ENCODE results near the gene KRTAP4-16. TPM values are rescaled to one million over a fixed set of nuclear protein-coding genes. Genes with fewer than 3 reads are reported as not detected.

KRTAP4-16 gene
- total RNA-seq, 1 experiment from 2014 or later, result not detected

- POLR2A ChIA-PET (ENCODE audit: unreplicated experiment), result no interaction called here
- no peaks in the 10 kb centered on the region for H3K79me2 ChIP-seq (ENCODE audit: low read depth)
- H3K4me2 ChIP-seq, result peak overlapping the region; percentile 56
- CTCF ChIA-PET, result no interaction called here
- BruUV-seq (replicated peaks), result no TSS peak
- peaks cover 35% of the 10 kb centered on the region for H3K4me1 ChIP-seq (replicated peaks; ENCODE audit: insufficient read depth)
- H3F3A ChIP-seq (ENCODE audit: insufficient read depth, low read depth), result peaks cover 13% of the 10 kb centered on the region
- intact Hi-C loops (cut with micrococcal nuclease; ENCODE audit: unreplicated experiment), result no loop called here
- no peak overlapping the region; the same call in 1 of the 2 replicates for H3K4me3 ChIP-seq
- TF ChIP-seq, protein P1, sequence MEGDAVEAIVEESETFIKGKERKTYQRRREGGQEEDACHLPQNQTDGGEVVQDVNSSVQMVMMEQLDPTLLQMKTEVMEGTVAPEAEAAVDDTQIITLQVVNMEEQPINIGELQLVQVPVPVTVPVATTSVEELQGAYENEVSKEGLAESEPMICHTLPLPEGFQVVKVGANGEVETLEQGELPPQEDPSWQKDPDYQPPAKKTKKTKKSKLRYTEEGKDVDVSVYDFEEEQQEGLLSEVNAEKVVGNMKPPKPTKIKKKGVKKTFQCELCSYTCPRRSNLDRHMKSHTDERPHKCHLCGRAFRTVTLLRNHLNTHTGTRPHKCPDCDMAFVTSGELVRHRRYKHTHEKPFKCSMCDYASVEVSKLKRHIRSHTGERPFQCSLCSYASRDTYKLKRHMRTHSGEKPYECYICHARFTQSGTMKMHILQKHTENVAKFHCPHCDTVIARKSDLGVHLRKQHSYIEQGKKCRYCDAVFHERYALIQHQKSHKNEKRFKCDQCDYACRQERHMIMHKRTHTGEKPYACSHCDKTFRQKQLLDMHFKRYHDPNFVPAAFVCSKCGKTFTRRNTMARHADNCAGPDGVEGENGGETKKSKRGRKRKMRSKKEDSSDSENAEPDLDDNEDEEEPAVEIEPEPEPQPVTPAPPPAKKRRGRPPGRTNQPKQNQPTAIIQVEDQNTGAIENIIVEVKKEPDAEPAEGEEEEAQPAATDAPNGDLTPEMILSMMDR (conservative IDR thresholded peaks at IDR 0.05), result no peak
- TF ChIP-seq EZH2 (IDR thresholded peaks at IDR 0.05; ENCODE audit: low read depth), result no peak
- peak overlapping the region; percentile 69 for H3K27ac ChIP-seq
- peak in 1 of 2 experiments; percentile 49 for DNase-seq
- H2AFZ ChIP-seq, result no peak overlapping the region
- no peaks in the 10 kb centered on the region for H3K36me3 ChIP-seq (ENCODE audit: low read depth)
- no peaks in the 10 kb centered on the region for H4K20me1 ChIP-seq (ENCODE audit: insufficient read depth)
- no peaks in the 10 kb centered on the region for H3K9me2 ChIP-seq (ENCODE audit: insufficient read depth)
- peaks cover 13% of the 10 kb centered on the region for H3K9me3 ChIP-seq (ENCODE audit: insufficient read depth, low read depth)
- H3K27me3 ChIP-seq (ENCODE audit: insufficient read depth, low read depth), result no peaks in the 10 kb centered on the region
Observed at GRCh38 chr17:41082626-41083025, 19.4 kb downstream of the KRTAP4-16 start.

GRCh38 chr17:41076788-41077187, 25.2 kb downstream of the KRTAP4-16 start:
- DNase-seq, result no peak
- no peak overlapping the region for H3K4me2 ChIP-seq
- H3K36me3 ChIP-seq (ENCODE audit: low read depth), result no peaks in the 10 kb centered on the region
- H3K4me3 ChIP-seq, result no peak overlapping the region
- H3K27me3 ChIP-seq (ENCODE audit: insufficient read depth, low read depth), result no peaks in the 10 kb centered on the region
- CTCF ChIA-PET, result no interaction called here
- intact Hi-C loops (cut with micrococcal nuclease; ENCODE audit: unreplicated experiment), result no loop called here
- H4K20me1 ChIP-seq (ENCODE audit: insufficient read depth), result no peaks in the 10 kb centered on the region
- no peaks in the 10 kb centered on the region for H3K9me2 ChIP-seq (ENCODE audit: insufficient read depth)
- no peak for TF ChIP-seq EZH2 (IDR thresholded peaks at IDR 0.05; ENCODE audit: low read depth)
- TF ChIP-seq, protein P1 (conservative IDR thresholded peaks at IDR 0.05), result no peak
- POLR2A ChIA-PET (ENCODE audit: unreplicated experiment), result no interaction called here
- no peaks in the 10 kb centered on the region for H3F3A ChIP-seq (ENCODE audit: insufficient read depth, low read depth)
- no TSS peak for BruUV-seq (replicated peaks)
- H3K4me1 ChIP-seq (replicated peaks; ENCODE audit: insufficient read depth), result no peaks in the 10 kb centered on the region
- H3K27ac ChIP-seq, result no peak overlapping the region
- H3K9me3 ChIP-seq (ENCODE audit: insufficient read depth, low read depth), result peaks cover 8% of the 10 kb centered on the region; the same call in 1 of the 2 replicates
- H3K79me2 ChIP-seq (ENCODE audit: low read depth), result no peaks in the 10 kb centered on the region
- no peak overlapping the region for H2AFZ ChIP-seq

- no peaks in the 10 kb centered on the region for H3F3A ChIP-seq (ENCODE audit: insufficient read depth, low read depth)
- H4K20me1 ChIP-seq (ENCODE audit: insufficient read depth), result no peaks in the 10 kb centered on the region
- no peak overlapping the region for H3K4me2 ChIP-seq
- POLR2A ChIA-PET (ENCODE audit: unreplicated experiment), result no interaction called here
- TF ChIP-seq, protein P1 (conservative IDR thresholded peaks at IDR 0.05), result no peak
- TF ChIP-seq EZH2 (IDR thresholded peaks at IDR 0.05; ENCODE audit: low read depth), result no peak
- no peaks in the 10 kb centered on the region for H3K4me1 ChIP-seq (replicated peaks; ENCODE audit: insufficient read depth)
- no TSS peak for BruUV-seq (replicated peaks)
- H3K4me3 ChIP-seq, result no peak overlapping the region
- no peak overlapping the region for H3K27ac ChIP-seq
- intact Hi-C loops (cut with micrococcal nuclease; ENCODE audit: unreplicated experiment), result no loop called here
- no peak for DNase-seq
- CTCF ChIA-PET, result no interaction called here
- H3K9me3 ChIP-seq (ENCODE audit: insufficient read depth, low read depth), result peaks cover 3% of the 10 kb centered on the region; the same call in 1 of the 2 replicates
- H3K79me2 ChIP-seq (ENCODE audit: low read depth), result no peaks in the 10 kb centered on the region
- no peak overlapping the region for H2AFZ ChIP-seq
- H3K27me3 ChIP-seq (ENCODE audit: insufficient read depth, low read depth), result no peaks in the 10 kb centered on the region
- H3K36me3 ChIP-seq (ENCODE audit: low read depth), result no peaks in the 10 kb centered on the region
- no peaks in the 10 kb centered on the region for H3K9me2 ChIP-seq (ENCODE audit: insufficient read depth)
Observed at GRCh38 chr17:41073676-41074075, 28.3 kb downstream of the KRTAP4-16 start.

Measured in PC-9 (cell line).